Central memory CD8-positive, alpha-beta T cell (primary cell): ENCODE data around the gene ITGB3BP.
"Not testable (repeated sequence)": the region's sequence is repeated elsewhere in the genome, so short reads cannot be mapped to it uniquely, and the experiment has no call there.

Source experiments
- ATAC-seq: fragments of 150-1000 bp; cut with Tn5 transposase; replicated peaks from 2 replicates; pipeline ENCODE4 v1.10.0; 2022; ENCODE audit warnings: mild to moderate bottlenecking, moderate FRiP score, moderate number of reproducible peaks; ENCODE audit not compliant: poor library complexity, severe bottlenecking; ENCODE audit errors: extremely low read depth
- DNase-seq, 2 donors: peaks; one replicate each; pipeline ENCODE4 v3.0.0; 2021; ENCODE audit warnings: low spot score in 2 of 2
- H3K27ac Mint-ChIP-seq: one replicate; pipeline ENCODE4 v1.8.0; 2022; ENCODE audit warnings: low read depth, mild to moderate bottlenecking, moderate library complexity, mixed read lengths
- H3K27me3 Mint-ChIP-seq: one replicate; pipeline ENCODE4 v1.8.0; 2022; ENCODE audit warnings: mixed read lengths
- H3K36me3 Mint-ChIP-seq: one replicate; pipeline ENCODE4 v1.8.0; 2022; ENCODE audit warnings: mild to moderate bottlenecking, moderate library complexity, mixed read lengths; ENCODE audit not compliant: insufficient read depth
- H3K4me1 Mint-ChIP-seq: one replicate; pipeline ENCODE4 v1.8.0; 2022; ENCODE audit warnings: mixed read lengths
- H3K4me3 Mint-ChIP-seq: one replicate; pipeline ENCODE4 v1.8.0; 2022; ENCODE audit warnings: mild to moderate bottlenecking, moderate library complexity, mixed read lengths
- H3K9me3 Mint-ChIP-seq: one replicate; pipeline ENCODE4 v1.8.0; 2022; ENCODE audit warnings: mixed read lengths

The ITGB3BP gene

GRCh38 chr1:63448731-63449246, 74.2 kb downstream of the ITGB3BP start:
- Mint-ChIP-seq H3K27me3 (no peaks in the 10 kb centered on the region), H3K36me3 (peaks cover 3% of the 10 kb centered on the region)
- DNase-seq, result no peak

GRCh38 chr1:63442141-63442475, 80.9 kb downstream of the ITGB3BP start:
- DNase-seq (no peak), ATAC-seq (no peak)
- Mint-ChIP-seq H3K4me3 (no peak overlapping the region), H3K27me3 (no peaks in the 10 kb centered on the region), H3K27ac (no peak overlapping the region), H3K9me3 (no peaks in the 10 kb centered on the region), H3K36me3 (peaks cover 4% of the 10 kb centered on the region), H3K4me1 (no peaks in the 10 kb centered on the region)

More at GRCh38 chr1:63448731-63449246, 74.2 kb downstream of the ITGB3BP start:
- no peak overlapping the region for H3K4me3 Mint-ChIP-seq
- no peak for ATAC-seq
- H3K27ac Mint-ChIP-seq, result no peak overlapping the region
- no peaks in the 10 kb centered on the region for H3K4me1 Mint-ChIP-seq
- H3K9me3 Mint-ChIP-seq, result no peaks in the 10 kb centered on the region

- H3K36me3 Mint-ChIP-seq, result peaks cover 4% of the 10 kb centered on the region
- H3K27me3 Mint-ChIP-seq, result no peaks in the 10 kb centered on the region
- no peaks in the 10 kb centered on the region for H3K4me1 Mint-ChIP-seq
- ATAC-seq, result no peak
- no peak for DNase-seq
- H3K9me3 Mint-ChIP-seq, result no peaks in the 10 kb centered on the region
- H3K27ac Mint-ChIP-seq, result no peak overlapping the region
- H3K4me3 Mint-ChIP-seq, result no peak overlapping the region
Observed at GRCh38 chr1:63435161-63435560, 87.9 kb downstream of the ITGB3BP start.

GRCh38 chr1:63429281-63429680, 93.7 kb downstream of the ITGB3BP start:
- no peak overlapping the region for H3K4me3 Mint-ChIP-seq
- DNase-seq (no peak), ATAC-seq (no peak)
- no peaks in the 10 kb centered on the region for H3K27me3 Mint-ChIP-seq
- H3K9me3 Mint-ChIP-seq, result peaks cover 6% of the 10 kb centered on the region
- peaks cover 6% of the 10 kb centered on the region for H3K36me3 Mint-ChIP-seq
- H3K4me1 Mint-ChIP-seq, result no peaks in the 10 kb centered on the region
- H3K27ac Mint-ChIP-seq, result no peak overlapping the region

GRCh38 chr1:63428815-63429214, 94.2 kb downstream of the ITGB3BP start:
- no peaks in the 10 kb centered on the region for H3K4me1 Mint-ChIP-seq
- ATAC-seq (no peak), DNase-seq (no peak)
- peaks cover 6% of the 10 kb centered on the region for H3K9me3 Mint-ChIP-seq
- no peak overlapping the region for H3K4me3 Mint-ChIP-seq
- H3K27me3 Mint-ChIP-seq, result no peaks in the 10 kb centered on the region
- peaks cover 6% of the 10 kb centered on the region for H3K36me3 Mint-ChIP-seq
- H3K27ac Mint-ChIP-seq, result no peak overlapping the region

GRCh38 chr1:63423649-63424048, 99.4 kb downstream of the ITGB3BP start:
- ATAC-seq, result no peak

GRCh38 chr1:63420746-63421145, 102.3 kb downstream of the ITGB3BP start:
- DNase-seq, ATAC-seq, H3K4me1 Mint-ChIP-seq, H3K27me3 Mint-ChIP-seq, H3K27ac Mint-ChIP-seq, H3K36me3 Mint-ChIP-seq, H3K4me3 Mint-ChIP-seq, H3K9me3 Mint-ChIP-seq: not testable (repeated sequence)

More at GRCh38 chr1:63423649-63424048, 99.4 kb downstream of the ITGB3BP start:
- no peaks in the 10 kb centered on the region for H3K4me1 Mint-ChIP-seq
- DNase-seq, result no peak
- H3K9me3 Mint-ChIP-seq, result no peaks in the 10 kb centered on the region
- H3K36me3 Mint-ChIP-seq, result peaks cover 2% of the 10 kb centered on the region
- H3K27me3 Mint-ChIP-seq, result no peaks in the 10 kb centered on the region
- no peak overlapping the region for H3K4me3 Mint-ChIP-seq
- no peak overlapping the region for H3K27ac Mint-ChIP-seq

- Mint-ChIP-seq H3K4me3 (no peak overlapping the region), H3K36me3 (peaks cover 16% of the 10 kb centered on the region), H3K27me3 (no peaks in the 10 kb centered on the region), H3K27ac (no peak overlapping the region), H3K4me1 (no peaks in the 10 kb centered on the region), H3K9me3 (no peaks in the 10 kb centered on the region)
- ATAC-seq (no peak), DNase-seq (no peak)
Observed at GRCh38 chr1:63418101-63418500, 104.9 kb downstream of the ITGB3BP start.

- no peak for DNase-seq
- H3K4me3 Mint-ChIP-seq, result no peak overlapping the region
- H3K36me3 Mint-ChIP-seq, result peaks cover 22% of the 10 kb centered on the region
- H3K4me1 Mint-ChIP-seq, result no peaks in the 10 kb centered on the region
- H3K27ac Mint-ChIP-seq, result no peak overlapping the region
- H3K9me3 Mint-ChIP-seq, result no peaks in the 10 kb centered on the region
- ATAC-seq, result no peak
- H3K27me3 Mint-ChIP-seq, result no peaks in the 10 kb centered on the region
Observed at GRCh38 chr1:63414691-63415365, 108.2 kb downstream of the ITGB3BP start.

- no peak for DNase-seq
- Mint-ChIP-seq H3K4me1 (no peaks in the 10 kb centered on the region), H3K36me3 (peaks cover 21% of the 10 kb centered on the region), H3K9me3 (no peaks in the 10 kb centered on the region), H3K27ac (no peak overlapping the region), H3K27me3 (no peaks in the 10 kb centered on the region), H3K4me3 (no peak overlapping the region)
- ATAC-seq, result no peak
Observed at GRCh38 chr1:63413394-63413793, 109.6 kb downstream of the ITGB3BP start.

- DNase-seq, result no peak
- no peak for ATAC-seq
- Mint-ChIP-seq H3K4me1 (no peaks in the 10 kb centered on the region), H3K27me3 (no peaks in the 10 kb centered on the region), H3K27ac (no peak overlapping the region), H3K9me3 (no peaks in the 10 kb centered on the region), H3K4me3 (no peak overlapping the region), H3K36me3 (peaks cover 23% of the 10 kb centered on the region)
Observed at GRCh38 chr1:63411066-63411465, 112.0 kb downstream of the ITGB3BP start.

- ATAC-seq (no peak), DNase-seq (no peak)
- H3K27me3 Mint-ChIP-seq, result no peaks in the 10 kb centered on the region
- no peaks in the 10 kb centered on the region for H3K9me3 Mint-ChIP-seq
- H3K4me3 Mint-ChIP-seq, result no peak overlapping the region
- H3K4me1 Mint-ChIP-seq, result no peaks in the 10 kb centered on the region
- peaks cover 20% of the 10 kb centered on the region for H3K36me3 Mint-ChIP-seq
- no peak overlapping the region for H3K27ac Mint-ChIP-seq
Observed at GRCh38 chr1:63408331-63408730, 114.7 kb downstream of the ITGB3BP start.

- H3K27ac Mint-ChIP-seq, result no peak overlapping the region
- H3K27me3 Mint-ChIP-seq, result no peaks in the 10 kb centered on the region
- ATAC-seq (no peak), DNase-seq (no peak)
- H3K9me3 Mint-ChIP-seq, result no peaks in the 10 kb centered on the region
- H3K36me3 Mint-ChIP-seq, result peaks cover 22% of the 10 kb centered on the region
- no peak overlapping the region for H3K4me3 Mint-ChIP-seq
- H3K4me1 Mint-ChIP-seq, result no peaks in the 10 kb centered on the region
Observed at GRCh38 chr1:63407002-63407401, 116.0 kb downstream of the ITGB3BP start.
